Erythroblast (primary cell): ENCODE results near the gene TMEM63A.

Experiments
- DNase-seq, 2 experiments: peaks; one replicate each; lab custom pipeline; 2025; lab: John Stamatoyannopoulos, UW
- GATA1 ChIP-seq: IDR thresholded peaks from 2 replicates; pipeline ENCODE4 v1.6.1; 2011; ENCODE audit warnings: low read depth, mild to moderate bottlenecking, control low read depth, low read length, moderate library complexity
- POLR2A ChIP-seq: IDR thresholded peaks from 2 replicates; pipeline ENCODE4 v1.6.1; 2011; ENCODE audit warnings: mild to moderate bottlenecking, low read length

TMEM63A gene

GRCh38 chr1:225886159-225887029, 4.2 kb upstream of the TMEM63A start:
- no peak for DNase-seq
- TF ChIP-seq GATA1 (no peak), POLR2A (no peak)

GRCh38 chr1:225885336-225885735, 3.2 kb upstream of the TMEM63A start:
- DNase-seq = no peak
- TF ChIP-seq GATA1 (no peak), POLR2A (no peak)

GRCh38 chr1:225883616-225884265, 1.6 kb upstream of the TMEM63A start:
- no peak for DNase-seq
- TF ChIP-seq GATA1 (no peak), POLR2A (no peak)

- TF ChIP-seq POLR2A = no peak
- no peak for TF ChIP-seq GATA1
Observed at GRCh38 chr1:225882694-225883615, 775 bp upstream of the TMEM63A start.

GRCh38 chr1:225881081-225881958, 860 bp downstream of the TMEM63A start:
- TF ChIP-seq GATA1 (no peak), POLR2A (no peak)
- peak; percentile 49 to 51 for DNase-seq

More at GRCh38 chr1:225882694-225883615, 775 bp upstream of the TMEM63A start:
- DNase-seq = peak; percentile 61 to 75

GRCh38 chr1:225880636-225881035, 1.5 kb downstream of the TMEM63A start:
- peak in 1 of 2 experiments; percentile 38 for DNase-seq
- TF ChIP-seq POLR2A (no peak), GATA1 (no peak)

GRCh38 chr1:225880222-225880588, 2.0 kb downstream of the TMEM63A start:
- TF ChIP-seq GATA1 = no peak
- TF ChIP-seq POLR2A = no peak
- no peak for DNase-seq

- DNase-seq = peak; percentile 44 to 45
- TF ChIP-seq POLR2A (no peak), GATA1 (no peak)
Observed at GRCh38 chr1:225879521-225880221, 2.5 kb downstream of the TMEM63A start.

GRCh38 chr1:225878282-225878681, 3.9 kb downstream of the TMEM63A start:
- no peak for DNase-seq
- TF ChIP-seq GATA1 (no peak), POLR2A (no peak)

- no peak for TF ChIP-seq GATA1
- TF ChIP-seq POLR2A = no peak
Observed at GRCh38 chr1:225877580-225877979, 4.6 kb downstream of the TMEM63A start.

GRCh38 chr1:225876900-225877510, 5.2 kb downstream of the TMEM63A start:
- no peak for DNase-seq

More at GRCh38 chr1:225877580-225877979, 4.6 kb downstream of the TMEM63A start:
- DNase-seq = peak; percentile 33 to 58

More at GRCh38 chr1:225876900-225877510, 5.2 kb downstream of the TMEM63A start:
- TF ChIP-seq POLR2A (no peak), GATA1 (no peak)
